GM12878 (cell line): ENCODE data around the gene CAMK2N2.

Experiments
- BHLHE40 ChIP-seq, 2 experiments: fragments of 450-650 bp in 1 of 2; IDR thresholded peaks; 2 replicates each; pipeline ENCODE4 v1.6.1; 2011 to 2017; ENCODE audit warnings: low read depth in 2 of 2, borderline replicate concordance in 1 of 2, improper control_type of control experiment in 1 of 2, low read length in 1 of 2, mild to moderate bottlenecking in 1 of 2
- CEBPB ChIP-seq, 2 experiments: fragments of 150-350 bp in 1 of 2; IDR thresholded peaks; 2 replicates each; pipeline ENCODE4 v1.6.1; 2012 to 2014; ENCODE audit warnings: low read depth in 2 of 2, low read length in 2 of 2, borderline replicate concordance in 1 of 2, inconsistent platforms in 1 of 2
- CHD1 ChIP-seq: IDR thresholded peaks from 2 replicates; pipeline ENCODE4 v1.6.1; 2012; ENCODE audit warnings: low read depth, low read length, improper control_type of control experiment
- CTCF ChIP-seq, 3 experiments: IDR thresholded peaks in 2 of 3; conservative IDR thresholded peaks in 1 of 3; 2 replicates each; pipeline ENCODE4 v1.5.1; 2011; ENCODE audit warnings: low read depth in 3 of 3, low read length in 3 of 3, mild to moderate bottlenecking in 3 of 3, control low read depth in 2 of 3, moderate library complexity in 2 of 3, inconsistent platforms in 1 of 3, mixed read lengths in 1 of 3; ENCODE audit not compliant: control insufficient read depth in 2 of 3, insufficient read depth in 1 of 3; ENCODE audit errors: extremely low read depth in 1 of 3
- EED ChIP-seq: sonication (generic); IDR thresholded peaks from 2 replicates; pipeline ENCODE4 v1.6.1; 2016; ENCODE audit warnings: antibody characterized with exemption, low read depth
- FOXK2 ChIP-seq: fragments of 450-650 bp; IDR thresholded peaks from 2 replicates; pipeline ENCODE4 v1.6.1; 2017; ENCODE audit warnings: mild to moderate bottlenecking, moderate library complexity
- IKZF2 ChIP-seq, 2 experiments: fragments of 450-650 bp; IDR thresholded peaks; 2 replicates each; pipeline ENCODE4 v1.6.1; 2017; ENCODE audit warnings: mild to moderate bottlenecking in 2 of 2, moderate library complexity in 2 of 2
- NFIC ChIP-seq: IDR thresholded peaks from 2 replicates; pipeline ENCODE4 v1.6.1; 2012; ENCODE audit warnings: low read depth, mild to moderate bottlenecking, inconsistent platforms, low read length, moderate library complexity
- POLR2A ChIP-seq: IDR thresholded peaks from 2 replicates; pipeline ENCODE4 v1.6.1; 2011; ENCODE audit warnings: low read depth, mild to moderate bottlenecking, low read length
- POLR2AphosphoS5 ChIP-seq: IDR thresholded peaks from 2 replicates; pipeline ENCODE4 v1.6.1; 2011; ENCODE audit warnings: mild to moderate bottlenecking, low read length, inconsistent platforms
- RAD21 ChIP-seq: IDR thresholded peaks from 2 replicates; pipeline ENCODE4 v1.6.1; 2011; ENCODE audit warnings: mild to moderate bottlenecking, low read depth, low read length, moderate library complexity; ENCODE audit not compliant: insufficient read depth
- SKIL ChIP-seq: fragments of 450-650 bp; IDR thresholded peaks from 2 replicates; pipeline ENCODE4 v1.6.1; 2017; ENCODE audit warnings: mild to moderate bottlenecking, low read depth, inconsistent platforms; ENCODE audit not compliant: poor library complexity, severe bottlenecking
- SMC3 ChIP-seq: IDR thresholded peaks from 2 replicates; pipeline ENCODE4 v1.6.1; 2011; ENCODE audit warnings: low read length, improper control_type of control experiment, borderline replicate concordance

- TF ChIP-seq EED (no peak), CTCF (IDR thresholded peaks at IDR 0.05 in 2 of 3, conservative IDR thresholded peaks at IDR 0.05 in 1 of 3; ENCODE audit: control insufficient read depth in 2 of 3, extremely low read depth in 1 of 3, insufficient read depth in 1 of 3, low read depth in 3 of 3, low read length in 3 of 3) (no peak), POLR2A (no peak), RAD21 (no peak), FOXK2 (no peak), POLR2AphosphoS5 (no peak), CHD1 (no peak), IKZF2 (IDR thresholded peaks at IDR 0.05) (no peak), SKIL (no peak), NFIC (no peak), CEBPB (IDR thresholded peaks at IDR 0.05; ENCODE audit: borderline replicate concordance in 1 of 2, low read depth in 2 of 2, low read length in 2 of 2) (no peak), SMC3 (no peak), BHLHE40 (IDR thresholded peaks at IDR 0.05; ENCODE audit: borderline replicate concordance in 1 of 2, low read depth in 2 of 2, low read length in 1 of 2) (no peak)
Observed at GRCh38 chr3:184255291-184256039, 5.9 kb downstream of the CAMK2N2 start.
